DND-41 (cell line): Measurements from ENCODE around the gene LGALS8.

Experiments used
- ATAC-seq: fragments of 200-7000 bp; cut with Tn5 transposase; 3 replicates; pipeline ENCODE4 v1.9.1; 2021; ENCODE audit warnings: low read depth; ENCODE audit not compliant: insufficient read depth
- DNase-seq: peaks from one replicate; pipeline ENCODE4 v3.0.0-alpha.2; 2020
- H2AFZ ChIP-seq: 2 replicates; pipeline ENCODE4 v1.6.0; 2012; ENCODE audit warnings: low read depth, low read length
- H3K27ac ChIP-seq: 2 replicates; pipeline ENCODE4 v1.5.1; 2012; ENCODE audit warnings: low read length, inconsistent platforms
- H3K27me3 ChIP-seq: fragments of 200-600 bp; sonication (generic); 2 replicates; pipeline ENCODE4 v1.6.0; 2012; ENCODE audit warnings: low read length, mild to moderate bottlenecking, inconsistent platforms; ENCODE audit not compliant: insufficient read depth, poor library complexity
- H3K36me3 ChIP-seq: 2 replicates; pipeline ENCODE4 v1.5.1; 2012; ENCODE audit warnings: low read length, inconsistent platforms; ENCODE audit not compliant: insufficient read depth
- H3K4me1 ChIP-seq: 2 replicates; pipeline ENCODE4 v1.5.1; 2012; ENCODE audit warnings: mild to moderate bottlenecking, low read length; ENCODE audit not compliant: insufficient read depth
- H3K4me2 ChIP-seq: 2 replicates; pipeline ENCODE4 v1.6.0; 2012; ENCODE audit warnings: mild to moderate bottlenecking, moderate library complexity, low read length, inconsistent platforms; ENCODE audit not compliant: insufficient read depth
- H3K4me3 ChIP-seq, 2 experiments: fragments of 200-600 bp in 1 of 2; shearing (Covaris generic) in 1 of 2; 2 replicates each; pipeline ENCODE4 v1.5.1; 2012 to 2016; ENCODE audit warnings: inconsistent platforms in 2 of 2, low read length in 2 of 2, mild to moderate bottlenecking in 2 of 2, low read depth in 1 of 2, moderate library complexity in 1 of 2
- H3K79me2 ChIP-seq: 2 replicates; pipeline ENCODE4 v1.6.0; 2012; ENCODE audit warnings: low read length, inconsistent platforms; ENCODE audit not compliant: insufficient read depth
- H3K9ac ChIP-seq: 2 replicates; pipeline ENCODE4 v1.6.0; 2012; ENCODE audit warnings: low read depth, mild to moderate bottlenecking, inconsistent platforms, low read length, moderate library complexity
- H3K9me3 ChIP-seq: 2 replicates; pipeline ENCODE4 v1.5.1; 2012; ENCODE audit warnings: low read length, moderate library complexity, mild to moderate bottlenecking, inconsistent platforms; ENCODE audit not compliant: insufficient read depth, severe bottlenecking
- H4K20me1 ChIP-seq: 2 replicates; pipeline ENCODE4 v1.6.0; 2012; ENCODE audit warnings: low read length; ENCODE audit not compliant: insufficient read depth
- EZH2 ChIP-seq: IDR thresholded peaks from 3 replicates; pipeline ENCODE4 v1.6.1; 2012; ENCODE audit warnings: borderline replicate concordance, low read depth, mild to moderate bottlenecking, moderate library complexity, low read length, inconsistent platforms; ENCODE audit not compliant: severe bottlenecking
- TF ChIP-seq, protein P1 (sequence below): IDR thresholded peaks from 2 replicates; pipeline ENCODE4 v1.5.1; 2012; ENCODE audit warnings: borderline replicate concordance, low read length, moderate library complexity, mild to moderate bottlenecking; ENCODE audit not compliant: poor library complexity, severe bottlenecking; ENCODE audit errors: extremely low read depth

LGALS8 gene

DNA sequence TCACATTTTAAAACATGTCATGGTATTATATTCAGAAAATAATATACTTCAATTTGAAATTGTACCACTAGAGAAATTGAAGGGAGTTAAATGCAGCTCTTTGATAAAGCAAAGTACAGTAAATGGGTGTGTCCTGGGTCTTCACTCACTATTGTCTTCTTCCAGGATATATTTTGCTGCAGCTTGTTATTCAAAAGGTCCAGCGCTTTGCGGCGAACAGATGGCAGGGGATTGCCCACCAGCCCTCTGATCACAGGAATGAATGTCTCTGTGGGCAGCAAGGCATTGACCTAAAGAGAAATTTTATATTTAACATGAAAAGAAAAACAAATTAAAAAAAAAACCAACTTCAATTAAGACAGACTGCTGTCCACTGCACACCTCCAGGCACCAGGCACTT lies 35.1 kb downstream of the LGALS8 start:
- Histone ChIP-seq H3K9me3 (no peaks in the 10 kb centered on the region), H3K9ac (no peak overlapping the region), H3K27me3 (no peaks in the 10 kb centered on the region), H3K4me1 (no peaks in the 10 kb centered on the region), H3K27ac (no peak overlapping the region), H3K4me2 (no peak overlapping the region), H2AFZ (no peak overlapping the region), H3K4me3 (no peak overlapping the region), H4K20me1 (peaks cover 2% of the 10 kb centered on the region; the same call in 1 of the 2 replicates), H3K36me3 (peaks cover 94% of the 10 kb centered on the region), H3K79me2 (no peaks in the 10 kb centered on the region)
- no peak for ATAC-seq
- no peak for DNase-seq
- TF ChIP-seq, protein P1, sequence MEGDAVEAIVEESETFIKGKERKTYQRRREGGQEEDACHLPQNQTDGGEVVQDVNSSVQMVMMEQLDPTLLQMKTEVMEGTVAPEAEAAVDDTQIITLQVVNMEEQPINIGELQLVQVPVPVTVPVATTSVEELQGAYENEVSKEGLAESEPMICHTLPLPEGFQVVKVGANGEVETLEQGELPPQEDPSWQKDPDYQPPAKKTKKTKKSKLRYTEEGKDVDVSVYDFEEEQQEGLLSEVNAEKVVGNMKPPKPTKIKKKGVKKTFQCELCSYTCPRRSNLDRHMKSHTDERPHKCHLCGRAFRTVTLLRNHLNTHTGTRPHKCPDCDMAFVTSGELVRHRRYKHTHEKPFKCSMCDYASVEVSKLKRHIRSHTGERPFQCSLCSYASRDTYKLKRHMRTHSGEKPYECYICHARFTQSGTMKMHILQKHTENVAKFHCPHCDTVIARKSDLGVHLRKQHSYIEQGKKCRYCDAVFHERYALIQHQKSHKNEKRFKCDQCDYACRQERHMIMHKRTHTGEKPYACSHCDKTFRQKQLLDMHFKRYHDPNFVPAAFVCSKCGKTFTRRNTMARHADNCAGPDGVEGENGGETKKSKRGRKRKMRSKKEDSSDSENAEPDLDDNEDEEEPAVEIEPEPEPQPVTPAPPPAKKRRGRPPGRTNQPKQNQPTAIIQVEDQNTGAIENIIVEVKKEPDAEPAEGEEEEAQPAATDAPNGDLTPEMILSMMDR: no peak
- no peak for TF ChIP-seq EZH2

DNA sequence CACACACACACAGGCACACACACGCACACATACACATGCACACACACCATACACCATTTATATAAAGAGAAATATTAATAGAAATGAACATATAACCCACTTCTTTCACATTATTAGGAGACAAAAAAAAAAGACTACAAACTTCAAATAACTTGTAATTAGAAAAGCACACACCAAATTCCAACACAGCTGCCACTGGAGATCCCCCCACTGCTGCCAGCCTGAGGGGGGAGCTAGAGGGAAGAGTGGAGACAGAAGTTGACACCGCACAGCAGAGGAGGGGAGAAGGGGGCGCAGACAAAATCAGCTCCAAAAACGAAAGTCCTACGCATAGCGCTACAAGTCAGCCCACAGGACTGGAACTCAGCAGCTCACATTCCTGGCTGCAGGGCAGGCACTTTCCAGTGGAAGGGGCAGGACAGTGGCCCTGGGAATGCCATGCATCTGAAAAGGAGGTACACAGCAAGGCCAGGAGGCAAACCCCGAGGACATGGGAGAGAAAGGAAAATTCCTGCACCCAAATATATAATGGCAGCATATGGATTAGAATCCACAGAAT lies 36.5 kb downstream of the LGALS8 start:
- DNase-seq: no peak
- no peak for ATAC-seq
- Histone ChIP-seq H3K79me2 (no peaks in the 10 kb centered on the region), H3K4me1 (no peaks in the 10 kb centered on the region), H3K27ac (no peak overlapping the region), H2AFZ (no peak overlapping the region), H3K4me2 (no peak overlapping the region), H4K20me1 (peaks cover 2% of the 10 kb centered on the region; the same call in 1 of the 2 replicates), H3K9me3 (no peaks in the 10 kb centered on the region), H3K9ac (no peak overlapping the region), H3K4me3 (no peak overlapping the region), H3K27me3 (no peaks in the 10 kb centered on the region), H3K36me3 (peaks cover 96% of the 10 kb centered on the region)
- TF ChIP-seq, protein P1: peak; percentile 34
- no peak for TF ChIP-seq EZH2

DNA sequence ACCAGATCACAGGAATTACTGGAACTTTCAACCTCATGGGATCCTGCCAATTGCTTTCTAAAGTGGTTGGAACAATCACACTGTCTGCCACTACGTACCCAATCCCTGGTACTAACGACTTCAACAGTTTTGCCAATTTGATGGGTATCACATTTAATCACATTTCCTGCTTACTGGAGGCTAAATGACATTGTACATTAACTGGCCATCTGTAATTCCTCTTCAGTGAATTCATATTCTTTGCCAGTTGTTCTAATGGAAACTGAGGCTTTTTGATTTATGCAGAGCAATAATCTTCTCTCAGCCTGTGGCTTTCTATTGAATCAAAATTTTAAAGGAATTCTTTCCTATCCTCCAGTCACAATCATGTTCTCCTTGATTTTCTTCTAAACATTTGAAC lies 38.2 kb downstream of the LGALS8 start:
- no peak overlapping the region for H3K4me3 ChIP-seq
- H4K20me1 ChIP-seq: peaks cover 2% of the 10 kb centered on the region; the same call in 1 of the 2 replicates
- no peak overlapping the region for H3K27ac ChIP-seq
- no peaks in the 10 kb centered on the region for H3K9me3 ChIP-seq
- peaks cover 94% of the 10 kb centered on the region for H3K36me3 ChIP-seq
- H3K27me3 ChIP-seq: no peaks in the 10 kb centered on the region
- H3K4me2 ChIP-seq: no peak overlapping the region
- H3K79me2 ChIP-seq: no peaks in the 10 kb centered on the region
- no peaks in the 10 kb centered on the region for H3K4me1 ChIP-seq
- no peak for ATAC-seq
- TF ChIP-seq, protein P1: no peak
- no peak for TF ChIP-seq EZH2
- no peak overlapping the region for H2AFZ ChIP-seq
- H3K9ac ChIP-seq: no peak overlapping the region
- no peak for DNase-seq

DNA sequence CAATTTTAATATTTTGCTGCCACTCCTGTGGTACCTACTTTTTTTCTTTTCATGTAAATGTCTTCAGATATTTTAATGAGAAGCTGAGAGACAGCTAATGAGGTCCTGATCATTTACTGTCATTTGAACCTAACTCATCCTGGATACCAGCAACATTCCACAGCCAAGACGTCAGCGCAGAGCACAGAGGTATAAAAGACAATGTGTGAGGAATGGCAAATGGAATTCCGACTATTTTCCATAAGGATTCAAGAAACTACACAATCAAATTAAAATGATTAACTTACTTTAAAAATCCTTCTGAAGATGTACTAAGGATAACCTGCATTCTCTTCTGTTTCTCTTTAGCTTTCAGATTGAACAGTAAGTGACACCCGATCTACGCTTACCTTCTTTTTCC lies 41.7 kb downstream of the LGALS8 start:
- Histone ChIP-seq H3K4me2 (no peak overlapping the region), H3K9ac (no peak overlapping the region), H3K79me2 (no peaks in the 10 kb centered on the region), H3K9me3 (no peaks in the 10 kb centered on the region), H3K4me3 (no peak overlapping the region), H4K20me1 (no peaks in the 10 kb centered on the region), H3K27ac (no peak overlapping the region), H2AFZ (no peak overlapping the region), H3K4me1 (no peaks in the 10 kb centered on the region), H3K27me3 (no peaks in the 10 kb centered on the region), H3K36me3 (peaks cover 93% of the 10 kb centered on the region)
- TF ChIP-seq, protein P1: no peak
- TF ChIP-seq EZH2: no peak
- DNase-seq (no peak), ATAC-seq (no peak)
